Chondrocyte (in vitro differentiated cells): ENCODE results near the gene RECQL5. TPM values are rescaled to one million over a fixed set of nuclear protein-coding genes. Genes with fewer than 3 reads are reported as not detected.

ENCODE experiments used
- DNase-seq: peaks from one replicate; pipeline ENCODE4 v3.0.0; 2021; ENCODE audit warnings: mixed read lengths, low spot score
- H3K27ac Mint-ChIP-seq: one replicate; pipeline ENCODE4 v1.8.0; 2021; ENCODE audit warnings: mild to moderate bottlenecking, moderate library complexity, mixed read lengths; ENCODE audit not compliant: unreplicated experiment
- H3K27me3 Mint-ChIP-seq: 2 replicates; pipeline ENCODE4 v1.8.0; 2021; ENCODE audit warnings: low read depth, mixed read lengths
- H3K36me3 Mint-ChIP-seq: 2 replicates; pipeline ENCODE4 v1.8.0; 2021; ENCODE audit warnings: low read depth, mixed read lengths
- H3K4me1 Mint-ChIP-seq: 2 replicates; pipeline ENCODE4 v1.8.0; 2021; ENCODE audit warnings: low read depth, mild to moderate bottlenecking, mixed read lengths
- H3K4me3 Mint-ChIP-seq: one replicate; pipeline ENCODE4 v1.8.0; 2021; ENCODE audit warnings: mild to moderate bottlenecking, moderate library complexity, mixed read lengths; ENCODE audit not compliant: unreplicated experiment
- H3K9me3 Mint-ChIP-seq: 2 replicates; pipeline ENCODE4 v1.8.0; 2021; ENCODE audit warnings: low read depth, mixed read lengths
- total RNA-seq: library from RNA; stranded (reverse); gene quantifications from 3 replicates; pipeline ENCODE4 v1.2.1, GENCODE V29; 2021
- TF ChIP-seq, protein P1 (sequence below): fragments of 200-600 bp; sonication (generic); IDR thresholded peaks from 2 replicates; pipeline ENCODE4 v1.5.0; 2021; ENCODE audit warnings: antibody characterized with exemption, mild to moderate bottlenecking, moderate library complexity

Gene RECQL5
- total RNA-seq, 1 donor from 2014 or later, result 20.4 TPM

DNA sequence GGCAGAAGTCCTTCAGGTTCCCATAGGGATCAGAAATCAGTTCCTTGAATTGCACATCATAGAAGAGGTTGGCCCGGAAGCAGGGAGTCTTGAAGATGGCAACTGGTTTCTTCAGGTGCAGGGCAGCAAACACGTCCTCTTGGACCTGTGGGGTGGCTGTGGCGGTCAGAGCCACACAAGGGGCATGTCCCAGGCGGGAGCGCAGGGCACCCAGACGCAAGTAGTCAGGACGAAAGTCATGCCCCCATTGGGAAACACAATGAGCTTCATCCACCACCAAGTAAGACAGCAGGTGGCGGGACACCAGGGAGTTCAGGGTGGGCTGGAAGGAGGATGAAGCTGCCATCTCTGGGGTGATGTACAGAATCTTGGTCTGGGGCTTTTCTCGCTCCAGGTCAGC lies 4.4 kb downstream of the RECQL5 start:
- TF ChIP-seq, protein P1, sequence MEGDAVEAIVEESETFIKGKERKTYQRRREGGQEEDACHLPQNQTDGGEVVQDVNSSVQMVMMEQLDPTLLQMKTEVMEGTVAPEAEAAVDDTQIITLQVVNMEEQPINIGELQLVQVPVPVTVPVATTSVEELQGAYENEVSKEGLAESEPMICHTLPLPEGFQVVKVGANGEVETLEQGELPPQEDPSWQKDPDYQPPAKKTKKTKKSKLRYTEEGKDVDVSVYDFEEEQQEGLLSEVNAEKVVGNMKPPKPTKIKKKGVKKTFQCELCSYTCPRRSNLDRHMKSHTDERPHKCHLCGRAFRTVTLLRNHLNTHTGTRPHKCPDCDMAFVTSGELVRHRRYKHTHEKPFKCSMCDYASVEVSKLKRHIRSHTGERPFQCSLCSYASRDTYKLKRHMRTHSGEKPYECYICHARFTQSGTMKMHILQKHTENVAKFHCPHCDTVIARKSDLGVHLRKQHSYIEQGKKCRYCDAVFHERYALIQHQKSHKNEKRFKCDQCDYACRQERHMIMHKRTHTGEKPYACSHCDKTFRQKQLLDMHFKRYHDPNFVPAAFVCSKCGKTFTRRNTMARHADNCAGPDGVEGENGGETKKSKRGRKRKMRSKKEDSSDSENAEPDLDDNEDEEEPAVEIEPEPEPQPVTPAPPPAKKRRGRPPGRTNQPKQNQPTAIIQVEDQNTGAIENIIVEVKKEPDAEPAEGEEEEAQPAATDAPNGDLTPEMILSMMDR, result no peak
- no peak for DNase-seq
- no peak overlapping the region for H3K27ac Mint-ChIP-seq
- peaks cover 6% of the 10 kb centered on the region for H3K36me3 Mint-ChIP-seq
- no peaks in the 10 kb centered on the region for H3K9me3 Mint-ChIP-seq
- H3K27me3 Mint-ChIP-seq, result no peaks in the 10 kb centered on the region
- no peak overlapping the region for H3K4me3 Mint-ChIP-seq
- H3K4me1 Mint-ChIP-seq, result peaks cover 9% of the 10 kb centered on the region

- Mint-ChIP-seq H3K9me3 (no peaks in the 10 kb centered on the region), H3K27ac (no peak overlapping the region), H3K4me3 (no peak overlapping the region), H3K27me3 (no peaks in the 10 kb centered on the region), H3K4me1 (peaks cover 9% of the 10 kb centered on the region), H3K36me3 (peaks cover 10% of the 10 kb centered on the region)
- TF ChIP-seq, protein P1, result no peak
- peak; percentile 13 for DNase-seq
Observed at GRCh38 chr17:75661531-75661930, 5.4 kb downstream of the RECQL5 start.

DNA sequence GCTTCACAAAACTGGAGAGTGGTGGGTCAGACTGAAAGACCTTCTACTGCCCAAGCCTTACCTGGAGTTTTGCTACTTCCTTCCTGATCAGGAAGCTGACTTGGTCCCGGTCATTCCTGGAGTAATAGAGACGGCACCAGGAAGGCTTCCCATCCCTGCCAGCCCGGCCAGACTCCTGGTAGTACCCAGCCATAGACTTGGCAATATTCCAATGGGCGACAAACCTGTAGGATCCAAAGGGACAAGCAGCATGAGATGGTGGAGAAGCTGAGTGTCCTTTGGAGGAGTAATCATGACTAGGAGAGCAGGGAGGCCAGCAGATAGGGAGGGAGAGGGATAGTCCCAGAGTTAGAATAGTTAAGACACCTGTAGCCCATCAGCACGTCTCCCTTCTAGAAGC lies 8.7 kb downstream of the RECQL5 start:
- Mint-ChIP-seq H3K4me3 (no peak overlapping the region), H3K27me3 (no peaks in the 10 kb centered on the region), H3K36me3 (peaks cover 10% of the 10 kb centered on the region), H3K4me1 (no peaks in the 10 kb centered on the region), H3K9me3 (no peaks in the 10 kb centered on the region), H3K27ac (peak overlapping the region; percentile 59)
- DNase-seq, result peak; percentile 30
- TF ChIP-seq, protein P1, result no peak

GRCh38 chr17:75654176-75654575 lies 12.8 kb downstream of the RECQL5 start:
- Mint-ChIP-seq H3K27ac (no peak overlapping the region), H3K27me3 (no peaks in the 10 kb centered on the region), H3K4me1 (no peaks in the 10 kb centered on the region), H3K9me3 (no peaks in the 10 kb centered on the region), H3K36me3 (peaks cover 16% of the 10 kb centered on the region), H3K4me3 (no peak overlapping the region)
- TF ChIP-seq, protein P1, result no peak
- DNase-seq, result no peak

DNA sequence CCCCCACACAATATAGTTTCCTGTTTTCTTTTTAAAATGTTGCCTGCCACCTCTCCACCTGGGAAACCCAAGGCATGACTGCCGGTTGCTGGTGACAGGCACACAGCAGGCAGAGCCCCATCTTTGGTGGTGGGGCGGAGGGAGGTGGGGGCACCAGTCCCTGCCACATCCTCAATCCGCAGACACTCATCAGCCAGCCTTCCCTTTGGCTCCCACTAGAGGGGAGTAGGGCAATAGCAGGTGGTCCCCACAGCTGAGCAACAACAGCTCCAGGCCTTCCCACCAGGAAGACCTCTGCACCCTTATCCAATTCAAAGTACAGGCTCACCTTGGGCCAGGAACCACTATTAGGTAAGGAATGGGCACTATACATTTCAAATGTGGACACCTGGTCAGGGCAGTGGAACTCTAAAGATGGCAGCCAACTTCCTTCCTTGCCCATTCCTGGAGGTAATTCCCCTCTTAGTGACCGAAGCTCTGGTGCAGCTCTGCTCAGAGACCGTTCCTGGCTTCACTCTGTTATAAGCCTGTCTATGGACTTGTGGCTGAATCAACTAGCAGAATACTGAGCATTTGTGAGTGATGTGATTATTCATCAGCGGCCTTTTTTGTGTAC lies 13.9 kb downstream of the RECQL5 start:
- Mint-ChIP-seq H3K27me3 (no peaks in the 10 kb centered on the region), H3K4me1 (no peaks in the 10 kb centered on the region), H3K27ac (no peak overlapping the region), H3K36me3 (peaks cover 20% of the 10 kb centered on the region), H3K4me3 (no peak overlapping the region), H3K9me3 (no peaks in the 10 kb centered on the region)
- peak; percentile 38 for DNase-seq
- TF ChIP-seq, protein P1, result peak; percentile 80
